K562 (cell line): ENCODE results near the gene ANKZF1. TPM values are rescaled to one million over a fixed set of nuclear protein-coding genes. Genes with fewer than 3 reads are reported as not detected.

Experiments
- CXXC5 ChIP-seq: fragments of 250-450 bp; sonication (Bioruptor Pico); IDR thresholded peaks from 2 replicates; pipeline ENCODE4 v1.8.0; 2022; ENCODE audit warnings: inconsistent platforms, mild to moderate bottlenecking, moderate library complexity
- FOXK2 ChIP-seq, 2 experiments: fragments of 450-650 bp; IDR thresholded peaks in 1 of 2; conservative IDR thresholded peaks in 1 of 2; 2 replicates each; pipeline ENCODE4 v1.6.1; 2016; ENCODE audit warnings: low read depth in 2 of 2, mild to moderate bottlenecking in 1 of 2
- GTF2A2 ChIP-seq: IDR thresholded peaks from 2 replicates; pipeline ENCODE4 v1.6.1; 2016; ENCODE audit warnings: mild to moderate bottlenecking, missing genetic modification characterization, missing compliant biosample characterization
- JUND ChIP-seq, 2 experiments: IDR thresholded peaks; 2 replicates in 1 of 2; 3 replicates in 1 of 2; pipeline ENCODE4 v1.6.1; 2011; ENCODE audit warnings: borderline replicate concordance in 2 of 2, low read depth in 2 of 2, low read length in 2 of 2, improper control_type of control experiment in 1 of 2, missing biosample characterization in 1 of 2, missing genetic modification characterization in 1 of 2, missing genetic modification reagents in 1 of 2
- MAFF ChIP-seq: IDR thresholded peaks from 2 replicates; pipeline ENCODE4 v1.6.1; 2012; ENCODE audit warnings: low read length, improper control_type of control experiment
- PHF20 ChIP-seq: fragments of 450-650 bp; IDR thresholded peaks from 2 replicates; pipeline ENCODE4 v1.6.1; 2018; ENCODE audit not compliant: partially characterized antibody
- POLR2A ChIP-seq: fragments of 450-650 bp; conservative IDR thresholded peaks from 2 replicates; pipeline ENCODE4 v1.6.1; 2016
- POLR2G ChIP-seq: fragments of 200-400 bp; formaldehyde crosslinking; IDR thresholded peaks from 2 replicates; pipeline ENCODE4 v1.6.1; 2017; ENCODE audit warnings: low read depth, mild to moderate bottlenecking, antibody characterized with exemption, low read length, moderate library complexity
- RBFOX2 ChIP-seq: fragments of 200-400 bp; formaldehyde crosslinking; IDR thresholded peaks from 2 replicates; pipeline ENCODE4 v1.6.1; 2017; ENCODE audit warnings: low read depth, mild to moderate bottlenecking, low read length, moderate library complexity
- RFX5 ChIP-seq: IDR thresholded peaks from 2 replicates; pipeline ENCODE4 v1.6.1; 2011; ENCODE audit warnings: low read depth, mild to moderate bottlenecking, improper control_type of control experiment, low read length
- RHOXF2B ChIP-seq: fragments of 250-450 bp; sonication (Bioruptor Pico); conservative IDR thresholded peaks from 2 replicates; pipeline ENCODE4 v1.5.1; 2021
- SIN3A ChIP-seq, 2 experiments: fragments of 150-350 bp in 1 of 2; IDR thresholded peaks; 2 replicates each; pipeline ENCODE4 v1.6.1; 2011 to 2016; ENCODE audit warnings: borderline replicate concordance in 2 of 2, low read depth in 2 of 2, low read length in 2 of 2, mild to moderate bottlenecking in 2 of 2, moderate library complexity in 2 of 2; ENCODE audit not compliant: control insufficient read depth in 1 of 2
- SRSF1 ChIP-seq: fragments of 200-400 bp; formaldehyde crosslinking; IDR thresholded peaks from 2 replicates; pipeline ENCODE4 v1.6.1; 2017; ENCODE audit warnings: mild to moderate bottlenecking, low read depth, low read length, moderate library complexity
- TAL1 ChIP-seq: fragments of 450-650 bp; IDR thresholded peaks from 2 replicates; pipeline ENCODE4 v1.6.1; 2016; ENCODE audit warnings: mild to moderate bottlenecking
- YY1 ChIP-seq, 3 experiments: IDR thresholded peaks; 2 replicates each; pipeline ENCODE4 v1.6.1; 2011; ENCODE audit warnings: low read length in 2 of 3, mild to moderate bottlenecking in 2 of 3, moderate library complexity in 2 of 3, borderline replicate concordance in 1 of 3, control low read depth in 1 of 3, low read depth in 1 of 3; ENCODE audit not compliant: insufficient read depth in 3 of 3, insufficient replicate concordance in 2 of 3, control insufficient read depth in 1 of 3, insufficient read length in 1 of 3; ENCODE audit errors: extremely low read depth in 1 of 3
- ZNF57 ChIP-seq: fragments of 450-650 bp; formaldehyde crosslinking; IDR thresholded peaks from 2 replicates; pipeline ENCODE4 v1.4.0; 2020; ENCODE audit warnings: mild to moderate bottlenecking, moderate library complexity
- ZNF644 ChIP-seq: fragments of 200-800 bp; sonication (Bioruptor generic); IDR thresholded peaks from 2 replicates; pipeline ENCODE4 v1.6.1; 2016; ENCODE audit warnings: low read depth, missing genetic modification characterization, missing compliant biosample characterization
- polyA plus RNA-seq, 8 experiments: library from polyadenylated mRNA; depleted of rRNA in 4 of 8; stranded (reverse) in 5 of 8; unstranded in 3 of 8; fragments of >200 nt; fragmentation: Nextera tagmentation in 2 of 8; fragmentation: Illumina TruSeq in 1 of 8; extraction: Ambion mirVana in 2 of 8; extraction: Trizol in 1 of 8; gene quantifications; 2 replicates each; pipeline versions ENCODE4 v1.2.1 to v1.2.3, GENCODE V29; 2011 to 2014; ENCODE audit warnings: inconsistent platforms in 1 of 8, missing spikeins in 1 of 8
- total RNA-seq, 7 experiments: library from RNA; depleted of rRNA in 6 of 7; stranded (reverse); fragments of >200 nt in 6 of 7; fragmentation: Illumina TruSeq in 2 of 7; extraction: Trizol in 2 of 7; gene quantifications; 2 replicates each; pipeline versions ENCODE4 v1.2.1 to v1.2.3, GENCODE V29; 2011 to 2021; ENCODE audit warnings: low replicate concordance in 1 of 7
- TF ChIP-seq, protein P1 (sequence below), 3 experiments: IDR thresholded peaks in 2 of 3; conservative IDR thresholded peaks in 1 of 3; 2 replicates each; pipeline ENCODE4 v1.5.1; 2011 to 2012; ENCODE audit warnings: low read length in 3 of 3, mild to moderate bottlenecking in 3 of 3, control low read depth in 2 of 3, improper control_type of control experiment in 1 of 3, inconsistent platforms in 1 of 3, low read depth in 1 of 3, mixed read lengths in 1 of 3, moderate library complexity in 1 of 3; ENCODE audit not compliant: insufficient read depth in 2 of 3
- TF ChIP-seq, protein P2 (sequence below): fragments of 250-450 bp; sonication (Bioruptor Pico); IDR thresholded peaks from 2 replicates; pipeline ENCODE4 v1.4.0; 2020
- TF ChIP-seq, protein P3 (sequence below): fragments of 450-650 bp; IDR thresholded peaks from 2 replicates; pipeline ENCODE4 v1.6.1; 2018; ENCODE audit not compliant: partially characterized antibody

ANKZF1 gene
- total and polyA plus RNA-seq, 9 of the 15 experiments (the other 6 are each of a cell fraction or from before 2014, with no cell fraction given), result 3.1 to 60.6 (median 31.0) TPM

DNA sequence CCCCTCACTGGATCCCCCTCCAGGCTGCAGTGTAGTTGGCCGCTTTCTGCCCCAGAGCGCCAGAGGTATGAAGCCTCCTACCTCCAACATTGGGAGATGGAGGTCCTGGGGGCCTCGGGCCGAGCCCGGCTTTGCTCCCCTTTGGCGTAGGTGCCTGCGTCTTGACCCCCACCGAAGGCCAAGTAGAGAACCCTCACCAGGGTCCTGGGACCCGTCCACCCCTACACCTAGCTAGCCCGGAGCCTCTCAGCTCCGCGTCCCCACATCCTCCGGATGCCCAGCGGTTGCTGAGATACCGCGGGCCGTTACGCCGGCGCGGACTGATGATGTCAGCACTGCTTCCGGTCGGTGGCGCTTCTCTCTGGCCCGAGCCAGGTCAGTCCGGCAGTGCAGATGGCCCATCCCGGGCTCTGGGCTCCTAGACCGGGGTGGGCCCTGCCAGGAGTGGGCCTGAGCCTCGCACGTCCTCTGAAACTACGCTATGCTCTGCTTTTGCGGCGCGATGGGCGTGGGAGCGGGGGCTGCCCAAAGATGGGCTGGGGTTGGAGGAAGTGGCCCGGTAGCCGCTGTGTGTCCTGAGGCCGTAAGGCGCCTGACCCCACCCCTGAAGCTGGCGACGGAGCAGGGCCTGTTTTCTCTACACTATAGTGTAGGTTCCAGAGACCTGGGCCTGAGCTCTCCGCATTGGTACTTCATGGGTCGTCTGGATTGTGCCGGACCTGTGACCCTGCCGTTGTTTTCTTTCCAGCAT, 15.7 kb downstream of the ANKZF1 start, which contains the start of the genes GLB1L and STK16 (continued):
- TF ChIP-seq, protein P1, sequence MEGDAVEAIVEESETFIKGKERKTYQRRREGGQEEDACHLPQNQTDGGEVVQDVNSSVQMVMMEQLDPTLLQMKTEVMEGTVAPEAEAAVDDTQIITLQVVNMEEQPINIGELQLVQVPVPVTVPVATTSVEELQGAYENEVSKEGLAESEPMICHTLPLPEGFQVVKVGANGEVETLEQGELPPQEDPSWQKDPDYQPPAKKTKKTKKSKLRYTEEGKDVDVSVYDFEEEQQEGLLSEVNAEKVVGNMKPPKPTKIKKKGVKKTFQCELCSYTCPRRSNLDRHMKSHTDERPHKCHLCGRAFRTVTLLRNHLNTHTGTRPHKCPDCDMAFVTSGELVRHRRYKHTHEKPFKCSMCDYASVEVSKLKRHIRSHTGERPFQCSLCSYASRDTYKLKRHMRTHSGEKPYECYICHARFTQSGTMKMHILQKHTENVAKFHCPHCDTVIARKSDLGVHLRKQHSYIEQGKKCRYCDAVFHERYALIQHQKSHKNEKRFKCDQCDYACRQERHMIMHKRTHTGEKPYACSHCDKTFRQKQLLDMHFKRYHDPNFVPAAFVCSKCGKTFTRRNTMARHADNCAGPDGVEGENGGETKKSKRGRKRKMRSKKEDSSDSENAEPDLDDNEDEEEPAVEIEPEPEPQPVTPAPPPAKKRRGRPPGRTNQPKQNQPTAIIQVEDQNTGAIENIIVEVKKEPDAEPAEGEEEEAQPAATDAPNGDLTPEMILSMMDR (IDR thresholded peaks at IDR 0.05 in 2 of 3, conservative IDR thresholded peaks at IDR 0.05 in 1 of 3; ENCODE audit: insufficient read depth in 2 of 3, low read depth in 1 of 3, low read length in 3 of 3), result 0 out of 6 replicates have a peak, but pooled peaks of 1 of the 3 experiments have one; percentile 2
- TF ChIP-seq, protein P2, sequence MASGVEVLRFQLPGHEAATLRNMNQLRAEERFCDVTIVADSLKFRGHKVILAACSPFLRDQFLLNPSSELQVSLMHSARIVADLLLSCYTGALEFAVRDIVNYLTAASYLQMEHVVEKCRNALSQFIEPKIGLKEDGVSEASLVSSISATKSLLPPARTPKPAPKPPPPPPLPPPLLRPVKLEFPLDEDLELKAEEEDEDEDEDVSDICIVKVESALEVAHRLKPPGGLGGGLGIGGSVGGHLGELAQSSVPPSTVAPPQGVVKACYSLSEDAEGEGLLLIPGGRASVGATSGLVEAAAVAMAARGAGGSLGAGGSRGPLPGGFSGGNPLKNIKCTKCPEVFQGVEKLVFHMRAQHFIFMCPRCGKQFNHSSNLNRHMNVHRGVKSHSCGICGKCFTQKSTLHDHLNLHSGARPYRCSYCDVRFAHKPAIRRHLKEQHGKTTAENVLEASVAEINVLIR (CRISPR knock-in tag), result peak; percentile 86
- TF ChIP-seq GTF2A2 (tag) (no peak), PHF20 (peak; percentile 92), ZNF57 (CRISPR knock-in tag) (no peak), FOXK2 (conservative IDR thresholded peaks at IDR 0.05 in 1 of 2, IDR thresholded peaks at IDR 0.05 in 1 of 2; ENCODE audit: low read depth in 2 of 2) (peak; percentile 14 to 25; a peak in 1 of 4 replicates), SRSF1 (no peak), JUND (IDR thresholded peaks at IDR 0.05; ENCODE audit: borderline replicate concordance, low read depth, low read length) (peak; percentile 56; the same call in 1 of the 2 replicates), JUND (tag; IDR thresholded peaks at IDR 0.05; ENCODE audit: borderline replicate concordance, low read depth, low read length) (no peak; the same call in 2 of the 3 replicates), RHOXF2B (no peak), SIN3A (IDR thresholded peaks at IDR 0.05; ENCODE audit: borderline replicate concordance in 2 of 2, control insufficient read depth in 1 of 2, low read depth in 2 of 2, low read length in 2 of 2) (peak; percentile 78 to 91), MAFF (no peak), RFX5 (no peak), POLR2G (peak; percentile 98), RBFOX2 (peak; percentile 97), YY1 (IDR thresholded peaks at IDR 0.05; ENCODE audit: borderline replicate concordance in 1 of 3, control insufficient read depth in 1 of 3, extremely low read depth in 1 of 3, insufficient read depth in 3 of 3, insufficient read length in 1 of 3, insufficient replicate concordance in 2 of 3, low read depth in 1 of 3, low read length in 2 of 3) (peak in 2 of 3 experiments; percentile 63 to 77), ZNF644 (tag) (no peak), POLR2A (peak; percentile 92), TAL1 (no peak), CXXC5 (CRISPR knock-in tag) (peak; percentile 61)
- TF ChIP-seq, protein P3, sequence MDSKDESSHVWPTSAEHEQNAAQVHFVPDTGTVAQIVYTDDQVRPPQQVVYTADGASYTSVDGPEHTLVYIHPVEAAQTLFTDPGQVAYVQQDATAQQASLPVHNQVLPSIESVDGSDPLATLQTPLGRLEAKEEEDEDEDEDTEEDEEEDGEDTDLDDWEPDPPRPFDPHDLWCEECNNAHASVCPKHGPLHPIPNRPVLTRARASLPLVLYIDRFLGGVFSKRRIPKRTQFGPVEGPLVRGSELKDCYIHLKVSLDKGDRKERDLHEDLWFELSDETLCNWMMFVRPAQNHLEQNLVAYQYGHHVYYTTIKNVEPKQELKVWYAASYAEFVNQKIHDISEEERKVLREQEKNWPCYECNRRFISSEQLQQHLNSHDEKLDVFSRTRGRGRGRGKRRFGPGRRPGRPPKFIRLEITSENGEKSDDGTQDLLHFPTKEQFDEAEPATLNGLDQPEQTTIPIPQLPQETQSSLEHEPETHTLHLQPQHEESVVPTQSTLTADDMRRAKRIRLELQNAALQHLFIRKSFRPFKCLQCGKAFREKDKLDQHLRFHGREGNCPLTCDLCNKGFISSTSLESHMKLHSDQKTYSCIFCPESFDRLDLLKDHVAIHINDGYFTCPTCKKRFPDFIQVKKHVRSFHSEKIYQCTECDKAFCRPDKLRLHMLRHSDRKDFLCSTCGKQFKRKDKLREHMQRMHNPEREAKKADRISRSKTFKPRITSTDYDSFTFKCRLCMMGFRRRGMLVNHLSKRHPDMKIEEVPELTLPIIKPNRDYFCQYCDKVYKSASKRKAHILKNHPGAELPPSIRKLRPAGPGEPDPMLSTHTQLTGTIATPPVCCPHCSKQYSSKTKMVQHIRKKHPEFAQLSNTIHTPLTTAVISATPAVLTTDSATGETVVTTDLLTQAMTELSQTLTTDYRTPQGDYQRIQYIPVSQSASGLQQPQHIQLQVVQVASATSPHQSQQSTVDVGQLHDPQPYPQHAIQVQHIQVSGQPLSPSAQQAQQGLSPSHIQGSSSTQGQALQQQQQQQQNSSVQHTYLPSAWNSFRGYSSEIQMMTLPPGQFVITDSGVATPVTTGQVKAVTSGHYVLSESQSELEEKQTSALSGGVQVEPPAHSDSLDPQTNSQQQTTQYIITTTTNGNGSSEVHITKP, result peak; percentile 50
